NOMO-1 (cell line): ENCODE data around the gene TXK.

Experiments
- DNase-seq, 2 experiments: peaks; one replicate each; lab custom pipeline; 2025; ENCODE audit not compliant: unreplicated experiment in 2 of 2; lab: John Stamatoyannopoulos, UW

The TXK gene

DNA sequence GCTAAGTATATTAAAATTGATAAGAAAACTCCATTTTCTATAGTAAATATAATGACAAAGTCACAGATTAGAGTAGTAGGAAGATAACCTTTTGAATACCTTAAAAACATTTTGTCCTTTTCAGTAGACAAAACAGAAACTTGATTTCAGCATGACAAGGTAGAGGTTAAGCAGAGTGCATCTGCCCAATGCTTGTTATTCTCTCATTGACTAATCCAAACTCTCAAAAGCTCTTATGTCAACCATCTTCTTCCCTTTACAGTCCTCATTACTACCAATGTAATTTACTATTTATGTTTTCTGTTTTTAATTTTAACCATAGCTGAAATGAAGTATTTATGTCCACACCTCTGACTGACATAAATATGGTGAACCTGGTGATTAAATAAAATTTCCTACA lies 106.4 kb downstream of the TXK start:
- DNase-seq, result no peak

GRCh38 chr4:48025005-48025404 lies 109.0 kb downstream of the TXK start:
- no peak for DNase-seq

DNA sequence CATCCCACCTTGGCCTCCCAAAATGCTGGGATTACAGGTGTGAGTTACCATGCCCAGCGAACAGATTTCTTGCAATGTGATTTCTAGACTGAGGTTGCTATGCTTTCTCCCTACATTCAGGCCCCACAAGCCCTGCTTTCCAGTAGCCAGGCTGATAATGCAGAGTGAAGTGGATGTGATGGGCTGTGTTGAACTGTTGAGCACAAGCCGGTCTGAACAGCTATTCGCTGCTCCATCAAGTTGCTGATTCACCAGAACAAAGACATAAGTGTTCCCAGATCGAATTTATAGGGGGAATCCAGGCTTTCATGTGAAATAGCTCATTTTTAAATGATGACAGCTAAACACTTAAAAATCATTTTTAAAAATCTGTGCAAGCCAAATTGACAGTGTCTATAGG lies 109.5 kb downstream of the TXK start:
- no peak for DNase-seq

DNA sequence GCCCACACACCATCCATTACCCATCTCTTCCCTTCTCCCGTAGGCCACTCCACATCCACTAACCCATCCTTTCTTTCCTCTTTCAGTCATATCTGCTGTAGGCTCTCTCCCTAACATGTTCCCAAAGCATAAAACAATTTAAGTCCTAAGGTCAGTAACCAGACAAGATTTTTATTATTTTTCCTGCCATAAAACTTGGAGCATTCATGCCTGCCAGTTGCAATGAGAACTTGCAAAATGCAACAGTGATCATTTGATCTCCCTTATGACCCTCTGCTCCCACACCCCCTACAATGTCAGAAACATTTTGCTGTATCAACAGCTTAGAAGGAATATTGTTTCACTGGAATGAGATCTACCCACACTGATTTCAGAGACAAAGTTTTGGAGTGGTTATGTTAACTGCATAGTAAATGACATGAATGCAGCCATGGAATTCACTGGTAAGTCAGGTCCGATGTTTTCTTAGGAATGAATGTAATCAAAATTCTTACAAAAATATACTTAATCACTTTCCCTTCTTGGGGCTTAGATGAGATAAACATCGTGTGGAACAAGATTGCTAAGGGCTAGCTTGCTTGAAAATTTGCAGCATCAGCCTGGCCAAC lies 111.8 kb downstream of the TXK start:
- no peak for DNase-seq

DNA sequence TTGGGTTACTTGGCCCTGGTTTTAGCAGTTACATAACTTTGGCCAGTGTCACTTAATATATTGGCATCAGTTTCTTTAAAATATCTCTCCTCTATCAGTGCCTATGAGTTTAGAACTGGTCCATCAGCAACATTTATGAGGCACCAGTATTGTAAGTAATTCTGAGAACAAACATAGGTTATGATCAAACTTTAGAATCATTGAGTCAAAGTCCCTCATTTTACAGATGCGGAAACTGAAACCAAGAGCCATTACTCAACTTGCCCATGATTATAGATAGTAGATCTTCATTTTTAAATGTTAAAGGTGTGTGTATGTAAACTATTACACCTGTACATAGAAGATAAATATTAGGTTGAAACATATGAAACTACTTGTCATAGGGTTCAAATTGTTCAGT lies 113.0 kb downstream of the TXK start:
- no peak for DNase-seq

DNA sequence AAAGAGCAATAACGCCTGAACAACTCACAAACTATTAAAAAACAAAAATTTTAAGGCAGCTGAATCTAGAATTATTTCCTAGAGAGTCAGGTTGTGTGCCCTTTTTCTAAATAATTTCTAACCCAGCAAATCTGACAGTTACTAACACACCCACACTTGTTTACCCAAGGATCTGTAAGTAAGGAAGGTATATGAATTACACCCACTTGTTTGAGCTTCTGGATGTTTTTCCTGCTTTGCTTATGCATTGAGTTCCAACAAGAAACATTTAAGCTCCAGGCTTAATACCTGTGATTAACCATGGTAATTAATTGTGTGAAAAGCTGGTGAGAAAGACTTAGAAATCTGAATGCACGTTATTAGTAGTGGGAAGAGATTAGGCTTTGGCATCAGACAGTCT lies 115.9 kb downstream of the TXK start:
- DNase-seq, result no peak

DNA sequence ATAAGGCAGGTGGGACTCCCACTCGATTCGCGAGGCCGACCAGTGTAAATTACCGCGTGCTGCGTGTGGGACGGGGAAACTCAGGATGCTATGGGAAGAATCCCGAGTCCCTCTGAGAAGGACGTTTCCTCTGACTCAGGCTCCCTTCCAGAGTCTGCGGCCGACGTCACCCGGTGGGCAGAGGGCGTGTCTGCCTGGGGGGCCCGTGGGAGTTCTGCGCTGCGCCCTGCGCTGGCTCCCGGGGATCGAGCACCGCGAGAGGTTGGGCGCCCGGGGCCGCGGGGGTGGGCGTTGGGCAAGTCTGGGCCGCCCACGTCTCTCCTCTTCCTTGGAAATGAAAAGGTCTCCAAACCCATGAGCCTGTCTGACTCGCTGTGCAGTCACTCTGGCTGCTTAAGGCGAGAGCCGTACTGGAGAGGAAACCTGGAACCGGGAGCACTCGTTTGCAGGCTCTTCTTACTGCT lies 116.9 kb downstream of the TXK start:
- no peak for DNase-seq
